ENCODE results near the gene AKAP17A. TPM values are rescaled to one million over a fixed set of nuclear protein-coding genes. Genes with fewer than 3 reads are reported as not detected.

Gene AKAP17A
- total RNA-seq, 5 donors from 2014 or later (not counting 1 experiment from before 2014, with no cell fraction given) = 120 to 162 (median 155) TPM

DNA sequence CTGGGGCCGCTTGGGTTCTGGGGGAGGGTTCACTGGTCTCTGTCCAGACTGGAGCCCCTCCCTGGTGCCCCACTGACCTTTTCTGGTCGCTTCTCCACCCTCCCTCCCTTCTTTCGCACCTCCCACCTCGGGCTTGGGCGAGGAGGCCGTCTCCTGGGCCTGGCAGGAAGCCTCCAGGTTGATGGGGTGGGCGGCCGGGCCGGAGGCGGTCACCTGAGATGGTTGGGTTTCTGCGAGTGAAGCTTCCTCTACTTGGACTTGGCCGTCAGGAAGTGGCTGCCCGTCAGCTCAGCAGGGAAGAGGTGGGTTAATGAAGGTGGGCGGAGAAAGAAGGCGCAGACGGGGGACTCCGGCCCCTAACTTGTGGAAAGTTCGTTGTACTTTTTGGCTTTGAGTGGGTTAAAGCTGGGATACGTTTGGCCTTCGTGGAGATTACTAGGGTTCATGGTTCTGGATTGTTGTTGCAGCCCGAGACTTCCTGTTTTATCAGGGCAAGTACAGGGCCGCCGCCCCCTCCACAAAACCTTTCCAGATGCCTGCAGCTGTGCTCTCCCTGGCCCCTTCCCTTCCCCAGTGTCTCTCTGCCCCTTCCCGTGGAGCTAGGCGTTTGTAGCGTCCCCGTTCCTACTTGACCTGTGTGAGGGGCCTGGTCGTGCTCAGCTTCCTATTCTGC, 1.2 kb downstream of the AKAP17A start:
- Histone ChIP-seq H3K27ac (ENCODE audit: low read length) (peak overlapping the region; percentile 69), H3K4me3 (ENCODE audit: control insufficient read depth in 1 of 2, extremely low read depth in 1 of 2, low read length in 1 of 2) (peak overlapping the region; percentile 71 to 87), H3K36me3 (ENCODE audit: control insufficient read depth in 2 of 2, extremely low read depth in 1 of 2, insufficient read depth in 1 of 2, low read length in 1 of 2) (peaks cover 5 to 40% of the 10 kb centered on the region in 2 donors), H3K27me3 (replicated peaks in 1 of 2; ENCODE audit: control insufficient read depth in 2 of 2, extremely low read depth in 1 of 2, insufficient read depth in 2 of 2, low read length in 1 of 2) (no peaks in the 10 kb centered on the region), H3K4me1 (ENCODE audit: control insufficient read depth in 1 of 2, extremely low read depth in 1 of 2, insufficient read depth in 2 of 2, low read length in 2 of 2) (peaks cover 2 to 42% of the 10 kb centered on the region in 2 experiments), H3K9me3 (no peaks in the 10 kb centered on the region)
- POLR2A ChIA-PET = no interaction called here
- Mint-ChIP-seq H3K4me1 (peaks cover 21 to 47% (median 39%) of the 10 kb centered on the region in 3 donors), H3K27ac (peak overlapping the region; percentile 81 to 89), H3K27me3 (no peaks in the 10 kb centered on the region), H3K4me3 (peak overlapping the region; percentile 88 to 91 (median 90)), H3K36me3 (peaks cover 33% of the 10 kb centered on the region), H3K9me3 (no peaks in the 10 kb centered on the region)
- ATAC-seq (replicated peaks in 1 of 4) = no peak
- WGBS (ENCODE audit: insufficient coverage) = 2% methylated on average over 21 of the region's 28 CpGs
- peak in 2 of 35 experiments; percentile 11 to 35 for DNase-seq
- CTCF ChIA-PET = no interaction called here

- no peaks in the 10 kb centered on the region for H3K9me3 ChIP-seq
- no peak overlapping the region for H3K27ac ChIP-seq (ENCODE audit: low read length)
- H3K4me3 Mint-ChIP-seq = peak overlapping the region; percentile 88 to 91 (median 90)
- WGBS (ENCODE audit: insufficient coverage) = 94% methylated on average over 57 of the region's 60 CpGs
- no peaks in the 10 kb centered on the region for H3K27me3 Mint-ChIP-seq
- peaks cover 36% of the 10 kb centered on the region for H3K36me3 Mint-ChIP-seq
- peaks cover 10 to 50% of the 10 kb centered on the region in 2 donors for H3K36me3 ChIP-seq (ENCODE audit: control insufficient read depth in 2 of 2, extremely low read depth in 1 of 2, insufficient read depth in 1 of 2, low read length in 1 of 2)
- no peaks in the 10 kb centered on the region for H3K27me3 ChIP-seq (replicated peaks in 1 of 2; ENCODE audit: control insufficient read depth in 2 of 2, extremely low read depth in 1 of 2, insufficient read depth in 2 of 2, low read length in 1 of 2)
- peaks cover 21 to 49% (median 42%) of the 10 kb centered on the region in 3 donors for H3K4me1 Mint-ChIP-seq
- H3K4me3 ChIP-seq (ENCODE audit: control insufficient read depth in 1 of 2, extremely low read depth in 1 of 2, low read length in 1 of 2) = peak overlapping the region; percentile 71 to 87
- peaks cover 2 to 42% of the 10 kb centered on the region in 2 experiments for H3K4me1 ChIP-seq (ENCODE audit: control insufficient read depth in 1 of 2, extremely low read depth in 1 of 2, insufficient read depth in 2 of 2, low read length in 2 of 2)
- ATAC-seq (replicated peaks in 1 of 4) = no peak
- H3K9me3 Mint-ChIP-seq = no peaks in the 10 kb centered on the region
- ChIA-PET CTCF (no interaction called here), POLR2A (no interaction called here)
- H3K27ac Mint-ChIP-seq = peak overlapping the region; percentile 81 to 89
- DNase-seq = peak in 1 of 35 experiments; percentile 11
Observed at GRCh38 chrX:1593286-1594271, 2.2 kb downstream of the AKAP17A start.

DNA sequence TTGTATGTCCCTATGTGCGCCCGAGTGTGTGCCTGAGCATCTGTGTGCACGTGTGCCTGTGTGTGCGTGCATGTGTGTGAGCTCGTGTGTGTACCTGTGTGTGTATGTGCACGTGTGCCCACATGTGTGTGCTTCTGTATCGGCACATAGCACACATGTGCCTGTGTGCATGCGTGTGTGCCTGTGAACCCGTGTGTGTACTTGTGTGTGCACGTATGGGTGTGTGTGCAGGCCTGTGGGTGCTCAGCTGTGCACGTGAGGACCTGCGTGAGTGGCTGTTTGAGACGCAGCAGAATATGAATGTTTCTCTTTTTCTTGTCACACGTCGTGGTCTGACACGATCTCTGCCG, 4.3 kb downstream of the AKAP17A start:
- no peaks in the 10 kb centered on the region for H3K9me3 ChIP-seq
- H3K36me3 ChIP-seq (ENCODE audit: control insufficient read depth in 2 of 2, extremely low read depth in 1 of 2, insufficient read depth in 1 of 2, low read length in 1 of 2) = peaks cover 25 to 71% of the 10 kb centered on the region in 2 donors
- Mint-ChIP-seq H3K27ac (no peak overlapping the region), H3K9me3 (no peaks in the 10 kb centered on the region), H3K27me3 (no peaks in the 10 kb centered on the region), H3K36me3 (peaks cover 45% of the 10 kb centered on the region), H3K4me1 (peaks cover 15 to 44% (median 39%) of the 10 kb centered on the region in 3 donors), H3K4me3 (peak overlapping the region in 1 of 3 donors; percentile 28)
- H3K27ac ChIP-seq (ENCODE audit: low read length) = no peak overlapping the region
- DNase-seq (peak in 1 of 35 experiments; percentile 5), ATAC-seq (replicated peaks in 1 of 4) (no peak)
- H3K27me3 ChIP-seq (replicated peaks in 1 of 2; ENCODE audit: control insufficient read depth in 2 of 2, extremely low read depth in 1 of 2, insufficient read depth in 2 of 2, low read length in 1 of 2) = no peaks in the 10 kb centered on the region
- H3K4me1 ChIP-seq (ENCODE audit: control insufficient read depth in 1 of 2, extremely low read depth in 1 of 2, insufficient read depth in 2 of 2, low read length in 2 of 2) = peaks cover 2 to 42% of the 10 kb centered on the region in 2 experiments
- POLR2A ChIA-PET = no interaction called here
- H3K4me3 ChIP-seq (ENCODE audit: control insufficient read depth in 1 of 2, extremely low read depth in 1 of 2, low read length in 1 of 2) = no peak overlapping the region
- CTCF ChIA-PET = no interaction called here
- 91% methylated on average over 15 of the region's 17 CpGs for WGBS (ENCODE audit: insufficient coverage)

DNA sequence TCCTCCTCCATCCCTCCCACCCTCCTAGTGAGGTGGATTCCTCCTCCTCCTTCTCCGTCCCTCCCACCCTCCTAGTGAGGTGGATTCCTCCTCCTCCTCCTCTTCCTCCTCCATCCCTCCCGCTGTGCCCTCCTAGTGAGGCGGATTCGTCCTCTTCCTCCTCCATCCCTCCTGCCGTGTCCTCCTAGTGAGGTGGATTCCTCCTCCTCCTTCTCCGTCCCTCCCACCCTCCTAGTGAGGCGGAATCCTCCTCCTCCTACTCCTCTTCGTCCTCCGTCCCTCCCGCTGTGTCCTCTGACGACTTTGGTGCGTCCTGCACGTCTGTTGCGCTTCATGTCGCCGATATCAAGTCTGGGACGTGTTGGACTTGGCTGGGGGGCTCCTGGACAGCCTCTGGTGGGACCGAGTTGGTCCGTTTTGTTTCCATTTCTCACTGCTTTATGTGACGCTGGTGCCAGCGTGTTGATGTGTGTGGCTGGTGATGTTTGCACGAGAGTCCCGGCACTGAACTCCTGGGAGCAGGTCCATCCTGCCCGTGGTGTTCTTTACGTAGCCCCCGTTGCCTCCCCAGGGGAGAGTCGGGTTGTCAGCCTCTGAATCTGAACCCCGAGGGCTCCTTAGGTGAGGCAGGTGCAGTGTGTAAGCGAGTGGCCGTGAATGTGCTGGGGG, 5.4 kb downstream of the AKAP17A start:
- H3K9me3 Mint-ChIP-seq = no peaks in the 10 kb centered on the region
- ATAC-seq (replicated peaks in 1 of 4) = no peak
- peak in 1 of 35 experiments; percentile 9 for DNase-seq
- ChIA-PET CTCF (no interaction called here), POLR2A (no interaction called here)
- no peaks in the 10 kb centered on the region for H3K27me3 Mint-ChIP-seq
- H3K27ac Mint-ChIP-seq = no peak overlapping the region
- H3K36me3 Mint-ChIP-seq = peaks cover 49% of the 10 kb centered on the region
- no peak overlapping the region for H3K4me3 Mint-ChIP-seq
- H3K4me1 Mint-ChIP-seq = peaks cover 15 to 41% (median 37%) of the 10 kb centered on the region in 3 donors
- no peak overlapping the region for H3K27ac ChIP-seq (ENCODE audit: low read length)
- H3K9me3 ChIP-seq = no peaks in the 10 kb centered on the region
- H3K4me3 ChIP-seq (ENCODE audit: control insufficient read depth in 1 of 2, extremely low read depth in 1 of 2, low read length in 1 of 2) = no peak overlapping the region
- peaks cover 34 to 81% of the 10 kb centered on the region in 2 donors for H3K36me3 ChIP-seq (ENCODE audit: control insufficient read depth in 2 of 2, extremely low read depth in 1 of 2, insufficient read depth in 1 of 2, low read length in 1 of 2)
- WGBS (ENCODE audit: insufficient coverage) = 90% methylated on average over 22 of the region's 30 CpGs
- no peaks in the 10 kb centered on the region for H3K27me3 ChIP-seq (replicated peaks in 1 of 2; ENCODE audit: control insufficient read depth in 2 of 2, extremely low read depth in 1 of 2, insufficient read depth in 2 of 2, low read length in 1 of 2)
- H3K4me1 ChIP-seq (ENCODE audit: control insufficient read depth in 1 of 2, extremely low read depth in 1 of 2, insufficient read depth in 2 of 2, low read length in 2 of 2) = peaks cover 2 to 39% of the 10 kb centered on the region in 2 experiments

GRCh38 chrX:1597345-1598020, 6.1 kb downstream of the AKAP17A start:
- Histone ChIP-seq H3K9me3 (no peaks in the 10 kb centered on the region), H3K27ac (ENCODE audit: low read length) (no peak overlapping the region), H3K4me1 (ENCODE audit: control insufficient read depth in 1 of 2, extremely low read depth in 1 of 2, insufficient read depth in 2 of 2, low read length in 2 of 2) (peaks cover 2 to 32% of the 10 kb centered on the region in 2 experiments), H3K4me3 (ENCODE audit: control insufficient read depth in 1 of 2, extremely low read depth in 1 of 2, low read length in 1 of 2) (no peak overlapping the region), H3K36me3 (ENCODE audit: control insufficient read depth in 2 of 2, extremely low read depth in 1 of 2, insufficient read depth in 1 of 2, low read length in 1 of 2) (peaks cover 36 to 88% of the 10 kb centered on the region in 2 donors), H3K27me3 (replicated peaks in 1 of 2; ENCODE audit: control insufficient read depth in 2 of 2, extremely low read depth in 1 of 2, insufficient read depth in 2 of 2, low read length in 1 of 2) (no peaks in the 10 kb centered on the region)
- no peak overlapping the region for H3K4me3 Mint-ChIP-seq
- WGBS (ENCODE audit: insufficient coverage) = 94% methylated on average over 25 of the region's 25 CpGs
- no peaks in the 10 kb centered on the region for H3K9me3 Mint-ChIP-seq
- H3K27me3 Mint-ChIP-seq = no peaks in the 10 kb centered on the region
- ChIA-PET POLR2A (no interaction called here), CTCF (no interaction called here)
- H3K36me3 Mint-ChIP-seq = peaks cover 55% of the 10 kb centered on the region
- H3K27ac Mint-ChIP-seq = peak overlapping the region in 1 of 2 donors; percentile 6
- ATAC-seq (replicated peaks in 1 of 4) (no peak), DNase-seq (peak in 1 of 35 experiments; percentile 11)
- peaks cover 15 to 41% (median 37%) of the 10 kb centered on the region in 3 donors for H3K4me1 Mint-ChIP-seq
